SU-DHL-6 (cell line): ENCODE data around the gene DELE1.

ENCODE experiments used
- EZH2phosphoT487 ChIP-seq: fragments of 200-600 bp; sonication (generic), shearing (Covaris generic); conservative IDR thresholded peaks from 2 replicates; pipeline ENCODE4 v1.6.1; 2018; ENCODE audit warnings: mild to moderate bottlenecking, antibody characterized with exemption, low read length, moderate library complexity, mixed read lengths
- TF ChIP-seq, protein P1 (sequence below): fragments of 200-600 bp; sonication (generic); IDR thresholded peaks from one replicate; pipeline ENCODE4 v1.5.1; 2017; ENCODE audit warnings: antibody characterized with exemption, mild to moderate bottlenecking, low read length, moderate library complexity; ENCODE audit not compliant: insufficient read depth, poor library complexity, severe bottlenecking

DNA sequence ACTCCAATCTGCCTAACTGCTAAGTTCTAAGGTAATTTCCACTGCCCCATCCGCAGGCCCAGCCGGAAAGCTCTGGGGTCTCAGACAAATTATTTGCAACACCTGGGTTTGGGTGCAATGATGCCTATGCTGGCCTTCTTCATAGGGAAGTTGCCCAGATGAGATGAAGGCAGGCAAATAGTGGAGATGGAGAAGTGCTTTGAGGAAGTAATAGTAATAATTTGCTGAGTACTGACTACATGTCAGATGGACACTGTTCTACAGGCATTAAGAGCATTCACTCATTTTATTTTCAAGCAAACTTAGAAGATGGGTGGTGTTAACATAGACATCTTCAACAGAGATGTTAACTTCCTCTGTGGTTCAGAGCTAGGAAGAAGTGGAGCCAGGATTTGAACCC is 30.5 kb downstream of the DELE1 start:
- TF ChIP-seq, protein P1, sequence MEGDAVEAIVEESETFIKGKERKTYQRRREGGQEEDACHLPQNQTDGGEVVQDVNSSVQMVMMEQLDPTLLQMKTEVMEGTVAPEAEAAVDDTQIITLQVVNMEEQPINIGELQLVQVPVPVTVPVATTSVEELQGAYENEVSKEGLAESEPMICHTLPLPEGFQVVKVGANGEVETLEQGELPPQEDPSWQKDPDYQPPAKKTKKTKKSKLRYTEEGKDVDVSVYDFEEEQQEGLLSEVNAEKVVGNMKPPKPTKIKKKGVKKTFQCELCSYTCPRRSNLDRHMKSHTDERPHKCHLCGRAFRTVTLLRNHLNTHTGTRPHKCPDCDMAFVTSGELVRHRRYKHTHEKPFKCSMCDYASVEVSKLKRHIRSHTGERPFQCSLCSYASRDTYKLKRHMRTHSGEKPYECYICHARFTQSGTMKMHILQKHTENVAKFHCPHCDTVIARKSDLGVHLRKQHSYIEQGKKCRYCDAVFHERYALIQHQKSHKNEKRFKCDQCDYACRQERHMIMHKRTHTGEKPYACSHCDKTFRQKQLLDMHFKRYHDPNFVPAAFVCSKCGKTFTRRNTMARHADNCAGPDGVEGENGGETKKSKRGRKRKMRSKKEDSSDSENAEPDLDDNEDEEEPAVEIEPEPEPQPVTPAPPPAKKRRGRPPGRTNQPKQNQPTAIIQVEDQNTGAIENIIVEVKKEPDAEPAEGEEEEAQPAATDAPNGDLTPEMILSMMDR = no peak
- TF ChIP-seq EZH2phosphoT487 = no peak
